Tibial nerve (tissue), 4 donors: ENCODE measurements around the gene NDUFC2. TPM values are rescaled to one million over a fixed set of nuclear protein-coding genes. Genes with fewer than 3 reads are reported as not detected.

Source experiments
- DNase-seq, 2 donors: peaks; one replicate each; pipeline ENCODE4 v3.0.0-alpha.2; 2019; ENCODE audit warnings: low spot score in 2 of 2
- H3K27ac ChIP-seq, 4 donors: fragments of 200-600 bp; sonication (generic) in 3 of 4; one replicate each; pipeline ENCODE4 v1.5.1; 2017 to 2019; ENCODE audit warnings: mild to moderate bottlenecking in 1 of 4
- H3K27me3 ChIP-seq, 2 donors: fragments of 200-600 bp; sonication (generic) in 1 of 2; one replicate each; pipeline versions ENCODE4 v1.5.1 to v1.6.0; 2017 to 2019
- H3K36me3 ChIP-seq, 3 donors: fragments of 200-600 bp; sonication (generic); one replicate each; pipeline ENCODE4 v1.5.1; 2018 to 2019
- H3K4me1 ChIP-seq, 4 donors: fragments of 200-600 bp; sonication (generic) in 3 of 4; one replicate each; pipeline ENCODE4 v1.5.1; 2017 to 2019
- H3K4me3 ChIP-seq, 4 donors: fragments of 200-600 bp; sonication (generic) in 3 of 4; one replicate each; pipeline ENCODE4 v1.5.1; 2017 to 2019; ENCODE audit warnings: mild to moderate bottlenecking in 1 of 4, moderate library complexity in 1 of 4
- H3K9me3 ChIP-seq, 4 donors: fragments of 200-600 bp; sonication (generic) in 3 of 4; one replicate each; pipeline ENCODE4 v1.5.1; 2017 to 2019
- CTCF ChIP-seq, 5 experiments: fragments of 200-600 bp in 3 of 5; fragments of 450-650 bp in 2 of 5; sonication (generic) in 3 of 5; IDR thresholded peaks; one replicate each; pipeline ENCODE4 v1.5.1; 2016 to 2019; ENCODE audit warnings: antibody characterized with exemption in 5 of 5, mild to moderate bottlenecking in 3 of 5, moderate library complexity in 2 of 5
- EP300 ChIP-seq, 2 donors: sonication (generic); formaldehyde crosslinking; IDR thresholded peaks; one replicate each; pipeline ENCODE4 v1.6.1; 2017; ENCODE audit warnings: antibody characterized with exemption in 2 of 2, mild to moderate bottlenecking in 1 of 2
- POLR2A ChIP-seq, 2 donors: fragments of 450-650 bp; IDR thresholded peaks; one replicate each; pipeline ENCODE4 v1.6.1; 2017; ENCODE audit warnings: antibody characterized with exemption in 2 of 2, mild to moderate bottlenecking in 2 of 2, moderate library complexity in 2 of 2
- WGBS, 2 donors: methylation state at CpG; one replicate each; pipeline ENCODE4 v1.1.5; 2018; 5-methylcytosine and 5-hydroxymethylcytosine counted together
- total RNA-seq, 4 donors: library from RNA; depleted of rRNA; stranded (reverse); fragments of >200 nt; gene quantifications; one replicate each; pipeline ENCODE4 v1.1.0, GENCODE V29; 2016

The NDUFC2 gene
- total RNA-seq, 4 donors from 2014 or later = 49.6 to 88.3 (median 66.3) TPM

GRCh38 chr11:78074756-78075155, 4.9 kb downstream of the NDUFC2 start:
- Histone ChIP-seq H3K27me3 (no peaks in the 10 kb centered on the region), H3K9me3 (no peaks in the 10 kb centered on the region), H3K4me3 (no peak overlapping the region), H3K4me1 (peaks cover 0 to 43% (median 27%) of the 10 kb centered on the region in 4 donors), H3K36me3 (peaks cover 0 to 35% (median 0%) of the 10 kb centered on the region in 3 donors), H3K27ac (no peak overlapping the region)
- no peak for DNase-seq
- WGBS, 2 donors = 54 to 61% methylated on average over 6 of the region's 6 CpGs
- TF ChIP-seq EP300 (IDR thresholded peaks at IDR 0.05) (no peak), POLR2A (IDR thresholded peaks at IDR 0.05) (no peak), CTCF (IDR thresholded peaks at IDR 0.05) (no peak)

GRCh38 chr11:78072455-78072854, 7.2 kb downstream of the NDUFC2 start:
- 92 to 99% methylated on average over 4 of the region's 4 CpGs for WGBS, 2 donors
- H3K27ac ChIP-seq = no peak overlapping the region
- no peak for DNase-seq
- H3K4me3 ChIP-seq = no peak overlapping the region
- no peaks in the 10 kb centered on the region for H3K27me3 ChIP-seq
- H3K9me3 ChIP-seq = no peaks in the 10 kb centered on the region
- peaks cover 0 to 57% (median 0%) of the 10 kb centered on the region in 3 donors for H3K36me3 ChIP-seq
- H3K4me1 ChIP-seq = peaks cover 0 to 33% (median 12%) of the 10 kb centered on the region in 4 donors
- no peak for TF ChIP-seq EP300 (IDR thresholded peaks at IDR 0.05)

GRCh38 chr11:78071717-78072116, 7.9 kb downstream of the NDUFC2 start:
- WGBS, 2 donors = 70 to 73% methylated on average over 3 of the region's 3 CpGs
- Histone ChIP-seq H3K27ac (no peak overlapping the region), H3K4me3 (no peak overlapping the region), H3K9me3 (no peaks in the 10 kb centered on the region), H3K36me3 (peaks cover 0 to 64% (median 0%) of the 10 kb centered on the region in 3 donors), H3K4me1 (peaks cover 0 to 25% (median 6%) of the 10 kb centered on the region in 4 donors), H3K27me3 (no peaks in the 10 kb centered on the region)
- TF ChIP-seq EP300 (IDR thresholded peaks at IDR 0.05) (no peak), POLR2A (IDR thresholded peaks at IDR 0.05) (no peak), CTCF (IDR thresholded peaks at IDR 0.05) (no peak)
- no peak for DNase-seq

- 73 to 93% methylated on average over 2 of the region's 2 CpGs for WGBS, 2 donors
- Histone ChIP-seq H3K9me3 (no peaks in the 10 kb centered on the region), H3K27ac (no peak overlapping the region), H3K27me3 (no peaks in the 10 kb centered on the region), H3K4me1 (peaks cover 0 to 16% (median 1%) of the 10 kb centered on the region in 4 donors), H3K36me3 (peaks cover 0 to 69% (median 0%) of the 10 kb centered on the region in 3 donors), H3K4me3 (no peak overlapping the region)
- TF ChIP-seq CTCF (IDR thresholded peaks at IDR 0.05) (no peak), EP300 (IDR thresholded peaks at IDR 0.05) (no peak), POLR2A (IDR thresholded peaks at IDR 0.05) (no peak)
- DNase-seq = no peak
Observed at GRCh38 chr11:78070621-78071020, 9.0 kb downstream of the NDUFC2 start.

GRCh38 chr11:78069465-78069864, 10.2 kb downstream of the NDUFC2 start:
- 54 to 55% methylated on average over 2 of the region's 2 CpGs for WGBS, 2 donors
- DNase-seq = no peak
- Histone ChIP-seq H3K4me3 (no peak overlapping the region), H3K27me3 (no peaks in the 10 kb centered on the region), H3K27ac (no peak overlapping the region), H3K9me3 (no peaks in the 10 kb centered on the region), H3K36me3 (peaks cover 0 to 69% (median 0%) of the 10 kb centered on the region in 3 donors), H3K4me1 (peaks cover 0 to 6% (median 0%) of the 10 kb centered on the region in 4 donors)
- TF ChIP-seq EP300 (IDR thresholded peaks at IDR 0.05) = no peak
- TF ChIP-seq POLR2A (IDR thresholded peaks at IDR 0.05) = no peak
- TF ChIP-seq CTCF (IDR thresholded peaks at IDR 0.05) = no peak

- Histone ChIP-seq H3K36me3 (peaks cover 0 to 70% (median 0%) of the 10 kb centered on the region in 3 donors), H3K4me3 (no peak overlapping the region), H3K4me1 (peaks cover 0 to 6% (median 0%) of the 10 kb centered on the region in 4 donors), H3K27me3 (no peaks in the 10 kb centered on the region), H3K27ac (no peak overlapping the region), H3K9me3 (no peaks in the 10 kb centered on the region)
- 90 to 91% methylated on average over 4 of the region's 4 CpGs for WGBS, 2 donors
- no peak for DNase-seq
- no peak for TF ChIP-seq CTCF (IDR thresholded peaks at IDR 0.05)
- TF ChIP-seq POLR2A (IDR thresholded peaks at IDR 0.05) = no peak
- no peak for TF ChIP-seq EP300 (IDR thresholded peaks at IDR 0.05)
Observed at GRCh38 chr11:78067704-78068103, 12.0 kb downstream of the NDUFC2 start.
